Measurements from ENCODE around the gene POLG. TPM values are rescaled to one million over a fixed set of nuclear protein-coding genes. Genes with fewer than 3 reads are reported as not detected.

The POLG gene
- total RNA-seq, 2 donors from 2014 or later: 55.3 to 60.2 TPM

- 85 to 91% methylated on average over 3 to 8 of the region's 8 CpGs for WGBS, 2 experiments (ENCODE audit: insufficient coverage in 1 of 2, insufficient read length in 1 of 2)
- Histone ChIP-seq H3K36me3 (ENCODE audit: control insufficient read depth, insufficient read depth, low read length) (no peaks in the 10 kb centered on the region), H3K4me1 (ENCODE audit: control insufficient read depth, insufficient read depth, low read length) (peaks cover 4% of the 10 kb centered on the region), H3K27ac (ENCODE audit: low read depth, low read length) (no peak overlapping the region), H3K4me3 (ENCODE audit: low read length) (no peak overlapping the region), H3K27me3 (ENCODE audit: control insufficient read depth, insufficient read depth, low read length, poor library complexity, severe bottlenecking) (peaks cover 36% of the 10 kb centered on the region), H3K9ac (ENCODE audit: extremely low read depth, low read length, poor library complexity, severe bottlenecking) (no peak overlapping the region), H3K9me3 (ENCODE audit: control insufficient read depth, low read length) (no peaks in the 10 kb centered on the region)
- H3K27me3 Mint-ChIP-seq (ENCODE audit: insufficient read depth): peaks cover 49% of the 10 kb centered on the region
- H3K4me1 Mint-ChIP-seq: no peaks in the 10 kb centered on the region
- no peak overlapping the region for H3K27ac Mint-ChIP-seq
- no peak for TF ChIP-seq CTCF (conservative IDR thresholded peaks at IDR 0.05)
- DNase-seq: peak; percentile 29
- H3K36me3 Mint-ChIP-seq (ENCODE audit: low read depth): no peaks in the 10 kb centered on the region
- H3K9me3 Mint-ChIP-seq: no peaks in the 10 kb centered on the region
- H3K4me3 Mint-ChIP-seq: no peak overlapping the region
Observed at GRCh38 chr15:89341316-89342005, 6.8 kb upstream of the POLG start.

- no peaks in the 10 kb centered on the region for H3K36me3 ChIP-seq (ENCODE audit: control insufficient read depth, insufficient read depth, low read length)
- H3K9ac ChIP-seq (ENCODE audit: extremely low read depth, low read length, poor library complexity, severe bottlenecking): no peak overlapping the region
- no peak for TF ChIP-seq CTCF (conservative IDR thresholded peaks at IDR 0.05)
- Mint-ChIP-seq H3K4me1 (no peaks in the 10 kb centered on the region), H3K4me3 (no peak overlapping the region), H3K9me3 (no peaks in the 10 kb centered on the region), H3K27ac (no peak overlapping the region), H3K27me3 (ENCODE audit: insufficient read depth) (peaks cover 53% of the 10 kb centered on the region), H3K36me3 (ENCODE audit: low read depth) (no peaks in the 10 kb centered on the region)
- H3K4me3 ChIP-seq (ENCODE audit: low read length): no peak overlapping the region
- H3K27ac ChIP-seq (ENCODE audit: low read depth, low read length): no peak overlapping the region
- no peak for DNase-seq
- no peaks in the 10 kb centered on the region for H3K9me3 ChIP-seq (ENCODE audit: control insufficient read depth, low read length)
- peaks cover 45% of the 10 kb centered on the region for H3K27me3 ChIP-seq (ENCODE audit: control insufficient read depth, insufficient read depth, low read length, poor library complexity, severe bottlenecking)
- H3K4me1 ChIP-seq (ENCODE audit: control insufficient read depth, insufficient read depth, low read length): no peaks in the 10 kb centered on the region
- WGBS, 2 experiments (ENCODE audit: insufficient coverage in 1 of 2, insufficient read length in 1 of 2): 89% methylated on average over 7 of the region's 7 CpGs; no CpG with 5 or more reads in 1 of the 2 experiments
Observed at GRCh38 chr15:89340573-89340972, 5.9 kb upstream of the POLG start.

- WGBS, 2 experiments (ENCODE audit: insufficient coverage in 1 of 2, insufficient read length in 1 of 2): 84 to 90% methylated on average over 6 of the region's 6 CpGs
- H3K27ac ChIP-seq (ENCODE audit: low read depth, low read length): no peak overlapping the region
- H3K9me3 ChIP-seq (ENCODE audit: control insufficient read depth, low read length): no peaks in the 10 kb centered on the region
- peaks cover 46% of the 10 kb centered on the region for H3K27me3 ChIP-seq (ENCODE audit: control insufficient read depth, insufficient read depth, low read length, poor library complexity, severe bottlenecking)
- H3K4me1 Mint-ChIP-seq: no peaks in the 10 kb centered on the region
- no peak for DNase-seq
- no peaks in the 10 kb centered on the region for H3K9me3 Mint-ChIP-seq
- peaks cover 52% of the 10 kb centered on the region for H3K27me3 Mint-ChIP-seq (ENCODE audit: insufficient read depth)
- no peak overlapping the region for H3K4me3 Mint-ChIP-seq
- H3K27ac Mint-ChIP-seq: no peak overlapping the region
- no peak overlapping the region for H3K4me3 ChIP-seq (ENCODE audit: low read length)
- no peak for TF ChIP-seq CTCF (conservative IDR thresholded peaks at IDR 0.05)
- H3K4me1 ChIP-seq (ENCODE audit: control insufficient read depth, insufficient read depth, low read length): peaks cover 2% of the 10 kb centered on the region
- H3K9ac ChIP-seq (ENCODE audit: extremely low read depth, low read length, poor library complexity, severe bottlenecking): no peak overlapping the region
- no peaks in the 10 kb centered on the region for H3K36me3 Mint-ChIP-seq (ENCODE audit: low read depth)
- peaks cover 3% of the 10 kb centered on the region for H3K36me3 ChIP-seq (ENCODE audit: control insufficient read depth, insufficient read depth, low read length)
Observed at GRCh38 chr15:89338036-89338435, 3.4 kb upstream of the POLG start.
